ENCODE measurements around the gene PHLDA2.

Gene PHLDA2

DNA sequence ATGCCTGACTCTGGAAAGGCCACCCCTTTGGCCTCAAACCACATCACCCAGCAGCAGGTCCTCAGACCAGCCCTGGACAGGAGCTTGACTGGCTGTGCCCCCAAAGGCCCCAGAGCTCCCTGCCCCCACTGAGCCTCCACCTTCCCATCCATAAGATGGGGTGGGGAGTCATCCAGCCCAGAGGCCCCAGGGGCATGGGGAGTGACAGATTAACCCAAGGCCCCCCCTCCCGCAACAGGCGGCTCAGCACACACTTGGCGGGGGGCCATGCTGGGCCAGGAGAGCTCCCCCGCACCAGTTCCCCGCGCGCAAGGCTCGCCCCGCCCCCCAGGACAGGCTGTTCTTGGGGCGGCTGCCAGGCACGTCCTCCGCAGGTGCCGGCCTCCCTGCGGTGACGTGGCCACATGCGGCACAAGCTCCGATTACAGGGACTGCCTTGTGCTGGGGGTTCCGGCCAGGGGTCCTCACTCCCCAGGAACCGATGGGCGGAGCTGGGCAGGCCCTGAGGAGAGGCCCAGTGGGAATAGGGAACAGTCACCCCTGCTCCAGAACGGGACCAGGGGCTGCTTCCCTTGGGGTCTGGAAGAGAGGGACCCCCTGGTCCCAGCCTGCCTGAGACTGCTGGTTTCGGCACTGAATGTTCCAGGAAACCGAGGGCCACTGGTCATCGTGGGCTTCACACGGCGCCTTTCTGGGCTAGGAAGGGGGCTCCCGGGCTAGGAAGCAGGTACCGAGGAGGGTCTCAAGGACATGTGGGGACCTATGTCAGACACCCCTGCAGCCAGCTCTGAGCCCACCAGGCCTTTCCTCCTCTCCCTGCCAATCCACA is 38.5 kb downstream of the PHLDA2 start:
- Histone ChIP-seq H3K9me3 (ENCODE audit: control insufficient read depth, low read length) (no peaks in the 10 kb centered on the region), H3K27me3 (ENCODE audit: control insufficient read depth in 1 of 2, insufficient read depth in 1 of 2, low read length in 2 of 2) (no peaks in the 10 kb centered on the region), H3K23ac (ENCODE audit: low read length in 2 of 2) (no peak overlapping the region), H3K4me3 (ENCODE audit: insufficient read depth in 1 of 2, low read depth in 1 of 2, low read length in 2 of 2) (no peak overlapping the region), H2AK5ac (ENCODE audit: low read length, severe bottlenecking) (peak overlapping the region; percentile 75), H3K79me1 (replicated peaks; ENCODE audit: low read length, poor library complexity, severe bottlenecking) (no peaks in the 10 kb centered on the region), H3K14ac (ENCODE audit: low read length in 2 of 2) (no peak overlapping the region), H2BK120ac (ENCODE audit: low read depth, low read length) (peak overlapping the region; percentile 64), H3K4me1 (ENCODE audit: control insufficient read depth, insufficient read depth, low read depth, low read length) (peaks cover 50% of the 10 kb centered on the region), H2BK15ac (ENCODE audit: low read depth, poor library complexity, severe bottlenecking) (peak overlapping the region; percentile 96), H4K91ac (ENCODE audit: low read length) (peak overlapping the region; percentile 78), H2BK12ac (ENCODE audit: low read length in 2 of 2) (peak overlapping the region; percentile 67 to 68), H3K18ac (ENCODE audit: low read depth in 1 of 2, low read length in 2 of 2) (peak overlapping the region; percentile 3 to 29), H2AFZ (ENCODE audit: low read depth, low read length) (no peak overlapping the region), H2BK5ac (ENCODE audit: low read depth, low read length, poor library complexity, severe bottlenecking) (peak overlapping the region; percentile 3), H4K8ac (ENCODE audit: low read length) (peak overlapping the region; percentile 60), H3K9ac (ENCODE audit: low read length) (peak overlapping the region; percentile 87), H3K36me3 (ENCODE audit: control insufficient read depth in 1 of 2, insufficient read depth in 2 of 2, low read depth in 1 of 2, low read length in 2 of 2) (no peaks in the 10 kb centered on the region), H3K4ac (ENCODE audit: low read depth in 1 of 2, low read length in 2 of 2) (peak overlapping the region; percentile 24 to 62), H3K27ac (ENCODE audit: low read length, poor library complexity, severe bottlenecking) (no peak overlapping the region), H3K4me2 (ENCODE audit: low read length, poor library complexity, severe bottlenecking) (peak overlapping the region; percentile 48)
- WGBS = 92% methylated on average over 28 of the region's 28 CpGs
- no peak for DNase-seq

DNA sequence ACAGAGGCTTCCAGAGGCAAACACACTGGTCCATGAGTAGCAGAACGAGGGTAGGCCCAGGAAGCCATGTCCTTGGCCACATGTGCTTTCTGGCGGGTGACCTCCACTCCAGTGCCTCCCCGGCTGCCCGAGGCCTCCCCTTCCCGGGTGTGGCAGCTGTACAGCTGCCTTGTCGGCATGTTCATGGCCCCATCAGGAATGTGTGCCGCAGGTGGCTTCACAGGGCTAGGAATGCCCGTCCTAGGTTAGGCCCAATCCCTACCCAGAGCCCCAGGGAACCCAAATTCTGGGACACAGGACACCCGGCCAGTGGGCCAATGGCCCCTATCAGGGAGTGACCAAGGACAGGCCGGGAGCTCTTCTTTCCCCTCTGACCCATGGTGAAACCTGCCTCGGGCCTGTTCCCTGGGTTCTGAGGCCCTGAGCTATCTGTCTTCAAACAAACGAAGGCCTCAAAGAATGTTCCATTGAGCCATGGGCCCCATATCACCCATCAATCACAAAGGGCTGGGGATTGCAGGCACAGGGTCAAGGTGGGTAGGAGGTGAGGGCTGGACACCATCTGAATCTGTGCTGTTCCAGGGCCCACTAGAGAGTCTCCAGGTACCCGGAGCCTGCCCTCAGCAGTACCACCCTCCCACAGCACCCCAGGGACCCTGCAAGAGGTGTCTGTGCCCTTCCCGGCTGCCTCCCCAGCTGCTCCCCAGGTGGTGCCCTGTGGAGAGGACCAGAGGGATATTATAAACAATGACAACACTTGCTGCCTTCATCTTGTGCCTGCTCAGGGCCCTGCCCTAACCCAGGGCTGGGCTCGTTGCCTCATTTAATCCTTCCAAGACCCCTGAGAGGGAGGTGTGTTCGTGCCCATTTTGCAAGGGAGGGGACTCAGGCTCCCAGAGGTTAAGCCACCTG is 39.6 kb downstream of the PHLDA2 start:
- peak overlapping the region; percentile 65 to 80 for H2BK12ac ChIP-seq (ENCODE audit: low read length in 2 of 2)
- no peak overlapping the region for H3K23ac ChIP-seq (ENCODE audit: low read length in 2 of 2)
- H4K8ac ChIP-seq (ENCODE audit: low read length) = no peak overlapping the region
- H3K18ac ChIP-seq (ENCODE audit: low read depth in 1 of 2, low read length in 2 of 2) = no peak overlapping the region
- peak overlapping the region; percentile 30 for H4K91ac ChIP-seq (ENCODE audit: low read length)
- peak overlapping the region; percentile 20 for H2AK5ac ChIP-seq (ENCODE audit: low read length, severe bottlenecking)
- H2BK5ac ChIP-seq (ENCODE audit: low read depth, low read length, poor library complexity, severe bottlenecking) = no peak overlapping the region
- no peak overlapping the region for H3K14ac ChIP-seq (ENCODE audit: low read length in 2 of 2)
- peaks cover 3% of the 10 kb centered on the region for H3K79me1 ChIP-seq (replicated peaks; ENCODE audit: low read length, poor library complexity, severe bottlenecking)
- no peak overlapping the region for H3K4me3 ChIP-seq (ENCODE audit: insufficient read depth in 1 of 2, low read depth in 1 of 2, low read length in 2 of 2)
- no peak overlapping the region for H2AFZ ChIP-seq (ENCODE audit: low read depth, low read length)
- no peak overlapping the region for H3K4me2 ChIP-seq (ENCODE audit: low read length, poor library complexity, severe bottlenecking)
- H3K4me1 ChIP-seq (ENCODE audit: control insufficient read depth, insufficient read depth, low read depth, low read length) = peaks cover 57% of the 10 kb centered on the region
- DNase-seq = no peak
- WGBS = 89% methylated on average over 16 of the region's 16 CpGs
- peak overlapping the region; percentile 15 for H2BK15ac ChIP-seq (ENCODE audit: low read depth, poor library complexity, severe bottlenecking)
- no peak overlapping the region for H3K27ac ChIP-seq (ENCODE audit: low read length, poor library complexity, severe bottlenecking)
- no peaks in the 10 kb centered on the region for H3K27me3 ChIP-seq (ENCODE audit: control insufficient read depth in 1 of 2, insufficient read depth in 1 of 2, low read length in 2 of 2)
- no peak overlapping the region for H3K9ac ChIP-seq (ENCODE audit: low read length)
- H3K4ac ChIP-seq (ENCODE audit: low read depth in 1 of 2, low read length in 2 of 2) = peak overlapping the region in 1 of 2 experiments; percentile 71
- H3K36me3 ChIP-seq (ENCODE audit: control insufficient read depth in 1 of 2, insufficient read depth in 2 of 2, low read depth in 1 of 2, low read length in 2 of 2) = no peaks in the 10 kb centered on the region
- no peaks in the 10 kb centered on the region for H3K9me3 ChIP-seq (ENCODE audit: control insufficient read depth, low read length)
- H2BK120ac ChIP-seq (ENCODE audit: low read depth, low read length) = no peak overlapping the region

DNA sequence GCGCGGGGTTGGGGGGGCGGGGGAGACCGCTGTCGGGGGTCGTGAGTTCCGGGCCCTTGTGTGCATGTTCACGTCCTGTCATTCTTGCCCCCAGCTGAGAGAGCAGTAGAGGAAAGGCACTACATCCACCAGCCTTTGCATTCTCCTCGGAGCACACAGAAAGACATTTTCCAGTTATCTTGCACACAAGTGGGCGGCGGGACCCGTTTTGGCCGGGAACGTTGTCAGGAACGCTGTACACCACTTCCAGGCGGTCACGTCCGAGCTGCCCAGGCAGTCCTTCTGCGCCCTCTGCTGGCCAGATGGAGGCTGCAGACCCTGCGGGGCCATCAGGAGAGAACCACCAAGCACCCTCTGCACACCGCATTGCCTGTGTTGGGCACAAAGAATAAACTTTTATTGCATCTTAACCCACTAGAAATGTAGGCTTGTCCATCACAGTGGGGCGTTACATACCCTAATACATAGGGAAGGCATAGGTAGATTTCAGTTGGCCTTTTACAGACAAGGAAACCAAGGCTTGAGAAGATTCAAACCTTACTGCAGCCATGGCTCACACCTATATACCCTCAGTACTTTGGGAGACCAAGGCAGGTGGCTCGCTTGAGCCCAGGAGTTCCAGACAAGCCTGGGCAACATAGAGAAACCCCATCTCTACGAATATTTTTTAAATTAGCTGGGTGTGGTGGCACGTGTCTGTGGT is 40.8 kb downstream of the PHLDA2 start:
- H3K9me3 ChIP-seq (ENCODE audit: control insufficient read depth, low read length) = no peaks in the 10 kb centered on the region
- H3K23ac ChIP-seq (ENCODE audit: low read length in 2 of 2) = no peak overlapping the region
- no peak overlapping the region for H4K8ac ChIP-seq (ENCODE audit: low read length)
- H2BK15ac ChIP-seq (ENCODE audit: low read depth, poor library complexity, severe bottlenecking) = no peak overlapping the region
- DNase-seq = peak; percentile 83
- no peak overlapping the region for H2BK120ac ChIP-seq (ENCODE audit: low read depth, low read length)
- H3K18ac ChIP-seq (ENCODE audit: low read depth in 1 of 2, low read length in 2 of 2) = no peak overlapping the region
- H3K4ac ChIP-seq (ENCODE audit: low read depth in 1 of 2, low read length in 2 of 2) = no peak overlapping the region
- H3K4me2 ChIP-seq (ENCODE audit: low read length, poor library complexity, severe bottlenecking) = no peak overlapping the region
- no peak overlapping the region for H3K9ac ChIP-seq (ENCODE audit: low read length)
- H3K27ac ChIP-seq (ENCODE audit: low read length, poor library complexity, severe bottlenecking) = no peak overlapping the region
- 33% methylated on average over 23 of the region's 25 CpGs for WGBS
- peak overlapping the region; percentile 19 for H2AK5ac ChIP-seq (ENCODE audit: low read length, severe bottlenecking)
- H3K36me3 ChIP-seq (ENCODE audit: control insufficient read depth in 1 of 2, insufficient read depth in 2 of 2, low read depth in 1 of 2, low read length in 2 of 2) = peaks cover 0 to 4% of the 10 kb centered on the region in 2 experiments
- H3K14ac ChIP-seq (ENCODE audit: low read length in 2 of 2) = no peak overlapping the region
- H3K4me3 ChIP-seq (ENCODE audit: insufficient read depth in 1 of 2, low read depth in 1 of 2, low read length in 2 of 2) = no peak overlapping the region
- no peaks in the 10 kb centered on the region for H3K27me3 ChIP-seq (ENCODE audit: control insufficient read depth in 1 of 2, insufficient read depth in 1 of 2, low read length in 2 of 2)
- no peak overlapping the region for H2AFZ ChIP-seq (ENCODE audit: low read depth, low read length)
- peaks cover 3% of the 10 kb centered on the region for H3K79me1 ChIP-seq (replicated peaks; ENCODE audit: low read length, poor library complexity, severe bottlenecking)
- no peak overlapping the region for H4K91ac ChIP-seq (ENCODE audit: low read length)
- H3K4me1 ChIP-seq (ENCODE audit: control insufficient read depth, insufficient read depth, low read depth, low read length) = peaks cover 57% of the 10 kb centered on the region
- no peak overlapping the region for H2BK12ac ChIP-seq (ENCODE audit: low read length in 2 of 2)
- H2BK5ac ChIP-seq (ENCODE audit: low read depth, low read length, poor library complexity, severe bottlenecking) = no peak overlapping the region
